HCT116 (cell line): ENCODE measurements around the gene GPR68. TPM values are rescaled to one million over a fixed set of nuclear protein-coding genes. Genes with fewer than 3 reads are reported as not detected.

Experiments used
- ATAC-seq: fragments of 200-7000 bp; cut with Tn5 transposase; 2 replicates; pipeline ENCODE4 v1.9.1; 2020; ENCODE audit warnings: mild to moderate bottlenecking, moderate library complexity
- BruUV-seq: library from RNA; stranded (reverse); fragments of 400-500 nt; replicated peaks from 2 replicates; lab custom pipeline; 2021; lab: Mats Ljungman, UMichigan
- CTCF ChIA-PET: fragments of 300-600 bp; sonication (Branson Sonifier 250); formaldehyde crosslinking; loops from one replicate; lab custom pipeline; 2021; ENCODE audit warnings: antibody characterized with exemption; lab: Charles Lee
- POLR2A ChIA-PET: fragments of 300-600, 350-600 bp; sonication (Branson Sonifier 250); formaldehyde crosslinking; loops from one replicate; lab custom pipeline; 2021; ENCODE audit warnings: antibody characterized with exemption; lab: Charles Lee
- RAD21 ChIA-PET, 2 experiments: fragments of 300-600 bp; sonication (Branson Sonifier 250); formaldehyde crosslinking; loops; one replicate each; lab custom pipeline; 2023; ENCODE audit warnings: low total read pairs in 2 of 2; ENCODE audit not compliant: uncharacterized antibody in 2 of 2, unreplicated experiment in 2 of 2, low non-redundant PET in 1 of 2; lab: Charles Lee
- DNase-seq: peaks from one replicate; pipeline ENCODE4 v3.0.0-alpha.2; 2010; ENCODE audit warnings: low read depth, low spot score
- H2AFZ ChIP-seq: fragments of 200-600 bp; shearing (Covaris generic), sonication (generic); 2 replicates; pipeline ENCODE4 v1.6.1; 2017; ENCODE audit warnings: low read depth, mixed run types, mixed read lengths, antibody characterized with exemption, low read length; ENCODE audit not compliant: poor library complexity, severe bottlenecking
- H3K27ac ChIP-seq: 2 replicates; pipeline ENCODE4 v1.5.1; 2012; ENCODE audit warnings: low read depth, low read length
- H3K27me3 ChIP-seq: fragments of 200-600 bp; sonication (generic); 2 replicates; pipeline ENCODE4 v1.6.1; 2016; ENCODE audit warnings: mixed run types, low read length, mixed read lengths; ENCODE audit not compliant: insufficient read depth
- H3K36me3 ChIP-seq, 2 experiments: fragments of 200-500 bp in 1 of 2; fragments of 200-600 bp in 1 of 2; sonication (Bioruptor generic) in 1 of 2; sonication (generic) in 1 of 2; 2 replicates each; pipeline versions ENCODE4 v1.5.1 to v1.6.1; 2014 to 2016; ENCODE audit warnings: low read length in 2 of 2, inconsistent platforms in 1 of 2, mixed read lengths in 1 of 2, mixed run types in 1 of 2; ENCODE audit not compliant: insufficient read depth in 2 of 2, control insufficient read depth in 1 of 2
- H3K4me1 ChIP-seq, 2 experiments: fragments of 200-600 bp in 1 of 2; sonication (generic) in 1 of 2; 2 replicates each; pipeline versions ENCODE4 v1.5.1 to v1.6.1; 2012 to 2017; ENCODE audit warnings: low read length in 2 of 2, inconsistent platforms in 1 of 2, mild to moderate bottlenecking in 1 of 2, mixed read lengths in 1 of 2, mixed run types in 1 of 2, moderate library complexity in 1 of 2; ENCODE audit not compliant: insufficient read depth in 2 of 2, control insufficient read depth in 1 of 2
- H3K4me2 ChIP-seq: fragments of 200-600 bp; sonication (generic); 2 replicates; pipeline ENCODE4 v1.6.1; 2017; ENCODE audit warnings: mixed run types, low read length, mixed read lengths
- H3K4me3 ChIP-seq, 2 experiments: fragments of 200-600 bp in 1 of 2; sonication (generic) in 1 of 2; replicated peaks in 1 of 2; 2 replicates each; pipeline ENCODE4 v1.5.1; 2011 to 2016; ENCODE audit warnings: low read length in 2 of 2, control low read depth in 1 of 2, low read depth in 1 of 2, mild to moderate bottlenecking in 1 of 2, mixed read lengths in 1 of 2, mixed run types in 1 of 2
- H3K79me2 ChIP-seq: fragments of 200-600 bp; sonication (generic); 2 replicates; pipeline ENCODE4 v1.6.1; 2017; ENCODE audit warnings: mild to moderate bottlenecking, mixed run types, low read length, moderate library complexity, mixed read lengths; ENCODE audit not compliant: insufficient read depth
- H3K9ac ChIP-seq: fragments of 200-600 bp; sonication (generic); 2 replicates; pipeline ENCODE4 v1.6.1; 2016; ENCODE audit warnings: low read length, mixed read lengths
- H3K9me2 ChIP-seq: fragments of 200-600 bp; sonication (generic), shearing (Covaris generic); 2 replicates; pipeline ENCODE4 v1.6.1; 2017; ENCODE audit warnings: mixed run types, mild to moderate bottlenecking, moderate library complexity; ENCODE audit not compliant: insufficient read depth
- H3K9me3 ChIP-seq, 2 experiments: fragments of 200-500 bp in 1 of 2; fragments of 200-600 bp in 1 of 2; sonication (Bioruptor generic) in 1 of 2; sonication (generic) in 1 of 2; 2 replicates each; pipeline ENCODE4 v1.6.1; 2014 to 2017; ENCODE audit warnings: low read length in 2 of 2, mixed read lengths in 2 of 2, inconsistent platforms in 1 of 2, low read depth in 1 of 2, mild to moderate bottlenecking in 1 of 2, mixed run types in 1 of 2, moderate library complexity in 1 of 2; ENCODE audit not compliant: control insufficient read depth in 1 of 2, insufficient read depth in 1 of 2
- H4K20me1 ChIP-seq: fragments of 200-600 bp; sonication (generic), shearing (Covaris generic); 2 replicates; pipeline ENCODE4 v1.6.1; 2017; ENCODE audit warnings: mixed run types, mild to moderate bottlenecking, moderate library complexity; ENCODE audit not compliant: insufficient read depth
- ATF3 ChIP-seq: IDR thresholded peaks from 2 replicates; pipeline ENCODE4 v1.6.1; 2012
- CEBPB ChIP-seq: IDR thresholded peaks from 2 replicates; pipeline ENCODE4 v1.6.1; 2012; ENCODE audit warnings: low read depth
- ELF1 ChIP-seq: IDR thresholded peaks from 2 replicates; pipeline ENCODE4 v1.6.1; 2012; ENCODE audit warnings: low read depth, borderline replicate concordance
- EZH2phosphoT487 ChIP-seq: fragments of 200-600 bp; IDR thresholded peaks from 2 replicates; pipeline ENCODE4 v1.6.1; 2018; ENCODE audit warnings: antibody characterized with exemption, borderline replicate concordance
- JUND ChIP-seq: IDR thresholded peaks from 2 replicates; pipeline ENCODE4 v1.6.1; 2012
- SP1 ChIP-seq: IDR thresholded peaks from 2 replicates; pipeline ENCODE4 v1.6.1; 2012; ENCODE audit warnings: low read depth
- YY1 ChIP-seq: IDR thresholded peaks from 2 replicates; pipeline ENCODE4 v1.6.1; 2011; ENCODE audit warnings: low read length, low read depth, moderate library complexity, mild to moderate bottlenecking; ENCODE audit not compliant: insufficient replicate concordance; ENCODE audit errors: extremely low read depth
- ZFX ChIP-seq: fragments of 450-650 bp; IDR thresholded peaks from 2 replicates; pipeline ENCODE4 v1.6.1; 2017
- intact Hi-C: fragments of 100-400 bp; cut with micrococcal nuclease; formaldehyde crosslinking; loops from 2 replicates; pipeline ENCODE4 v1.10.0; 2022
- total RNA-seq: library from RNA; stranded (reverse); gene quantifications from one replicate; pipeline ENCODE4 v1.2.1, GENCODE V29; 2021; ENCODE audit not compliant: unreplicated experiment

GPR68 gene
- total RNA-seq, 1 experiment from 2014 or later, result not detected

- Histone ChIP-seq H3K27ac (no peak overlapping the region), H3K79me2 (no peaks in the 10 kb centered on the region), H3K9me2 (no peaks in the 10 kb centered on the region), H2AFZ (no peak overlapping the region), H3K4me2 (no peak overlapping the region), H3K9me3 (no peaks in the 10 kb centered on the region), H3K4me3 (no peak overlapping the region), H4K20me1 (no peaks in the 10 kb centered on the region), H3K27me3 (no peaks in the 10 kb centered on the region), H3K9ac (no peak overlapping the region), H3K36me3 (no peaks in the 10 kb centered on the region), H3K4me1 (peaks cover 5 to 11% of the 10 kb centered on the region in 2 experiments; a peak in 2 of 4 replicates)
- no peak for DNase-seq
- TF ChIP-seq ZFX, result no peak
- TF ChIP-seq YY1, result no peak
- no peak for TF ChIP-seq ELF1
- TF ChIP-seq JUND, result no peak
- no peak for TF ChIP-seq EZH2phosphoT487
- no peak for TF ChIP-seq ATF3
- no peak for TF ChIP-seq CEBPB
- TF ChIP-seq SP1, result no peak
- no TSS peak for BruUV-seq
- no peak for ATAC-seq
- CTCF ChIA-PET, result no interaction called here
- RAD21 ChIA-PET, result no interaction called here
- POLR2A ChIA-PET, result interaction anchor here (1.2 kb wide), 1 partner anchor 13 kb away, joined by 3 read pairs; no protein-coding TSS in a partner anchor
- intact Hi-C loops, result no loop called here
These were observed 5.5 kb upstream of the GPR68 start for GRCh38 chr14:91249841-91250616.
